ENCODE data around the gene LRRC8C.
"Not testable (repeated sequence)": the region's sequence is repeated elsewhere in the genome, so short reads cannot be mapped to it uniquely, and the experiment has no call there.

Gene LRRC8C

GRCh38 chr1:89608319-89608983, 24.5 kb upstream of the LRRC8C start:
- DNase-seq = no peak

- no peak for DNase-seq
Measured at GRCh38 chr1:89608984-89609725, 23.8 kb upstream of the LRRC8C start.

DNA sequence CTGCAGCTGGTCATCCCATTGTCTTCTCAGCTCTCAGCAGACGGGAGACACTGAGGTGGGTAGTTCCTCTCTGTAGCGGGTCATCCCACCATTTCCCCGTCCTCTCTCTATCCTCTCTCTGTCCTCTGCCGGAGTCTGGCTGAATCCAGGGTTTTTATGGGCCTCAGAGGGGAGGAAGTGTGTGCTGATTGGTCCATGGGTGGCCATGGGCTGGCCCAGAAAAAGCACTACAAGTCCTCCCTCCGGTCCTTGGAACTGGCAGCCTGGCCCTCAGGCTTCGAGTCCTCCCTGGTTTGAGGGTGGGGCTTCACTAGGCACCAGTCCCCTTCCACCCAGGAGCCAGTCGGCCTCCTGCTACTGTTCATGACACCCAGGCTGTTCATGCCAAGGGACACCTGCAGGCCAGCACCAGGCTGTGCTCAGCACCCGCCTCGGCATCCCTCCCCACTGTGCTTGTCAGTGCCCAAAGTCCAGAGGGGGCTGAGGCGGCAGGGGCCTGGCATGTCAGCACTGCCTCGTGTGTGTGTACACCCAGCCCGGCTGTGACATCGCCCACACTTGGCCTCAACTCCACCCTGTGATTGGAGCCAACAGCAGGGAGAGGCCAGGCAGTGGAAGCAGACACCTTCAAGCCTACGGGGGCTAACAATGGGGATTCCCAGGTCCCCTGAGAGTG, 23.0 kb upstream of the LRRC8C start:
- no peak for DNase-seq

- no peak for DNase-seq
Measured at GRCh38 chr1:89610457-89611011, 22.4 kb upstream of the LRRC8C start.

- no peak for DNase-seq
Measured at GRCh38 chr1:89611721-89612120, 21.2 kb upstream of the LRRC8C start.

- DNase-seq = no peak
Measured at GRCh38 chr1:89613928-89614327, 19.0 kb upstream of the LRRC8C start.

DNA sequence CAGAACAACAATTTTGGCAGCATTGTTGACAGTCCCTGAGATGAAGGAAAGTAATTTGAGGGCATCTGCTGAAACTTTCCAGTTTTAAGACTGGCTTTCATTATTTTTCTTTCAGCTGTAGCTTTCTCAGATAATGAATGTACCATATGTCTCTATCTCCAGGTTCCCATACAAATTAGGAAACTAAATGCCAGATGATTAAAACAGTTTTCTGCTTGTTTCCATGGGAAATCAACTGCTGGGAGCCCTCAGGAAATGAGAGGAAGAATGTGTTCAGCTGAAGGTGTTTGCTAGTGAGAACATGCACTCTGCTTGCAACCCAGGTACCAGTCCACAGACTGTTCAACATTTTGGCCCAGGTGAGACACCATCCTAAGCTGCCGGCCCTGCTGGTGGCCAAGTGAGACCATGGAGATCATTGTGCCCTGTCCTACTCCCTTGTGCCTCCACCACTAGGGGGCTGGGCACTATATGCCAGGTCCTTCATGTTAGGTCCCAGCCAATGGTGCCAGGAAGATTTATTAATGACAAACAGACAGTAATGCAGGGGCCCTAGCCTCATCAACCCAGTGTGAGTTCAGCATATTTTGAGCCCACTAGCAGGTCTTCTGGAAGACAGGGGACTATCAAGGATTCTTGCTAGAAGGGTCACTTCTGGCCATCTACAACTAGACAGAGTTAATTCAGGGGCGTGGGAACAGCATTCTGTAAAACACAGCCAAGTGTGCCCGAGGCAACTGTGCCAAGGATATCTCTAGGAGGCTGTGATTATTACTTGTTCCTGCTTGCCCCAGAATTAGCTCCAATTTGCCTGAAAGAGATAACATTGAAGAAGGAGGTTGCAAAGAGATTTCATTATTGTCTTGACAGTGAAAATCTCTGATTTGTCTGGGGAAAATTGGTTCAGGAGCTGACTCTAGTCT, 17.0 kb upstream of the LRRC8C start:
- peak in 1 of 3 experiments; percentile 19 for DNase-seq

GRCh38 chr1:89616844-89617627, 15.9 kb upstream of the LRRC8C start:
- no peak for DNase-seq

DNA sequence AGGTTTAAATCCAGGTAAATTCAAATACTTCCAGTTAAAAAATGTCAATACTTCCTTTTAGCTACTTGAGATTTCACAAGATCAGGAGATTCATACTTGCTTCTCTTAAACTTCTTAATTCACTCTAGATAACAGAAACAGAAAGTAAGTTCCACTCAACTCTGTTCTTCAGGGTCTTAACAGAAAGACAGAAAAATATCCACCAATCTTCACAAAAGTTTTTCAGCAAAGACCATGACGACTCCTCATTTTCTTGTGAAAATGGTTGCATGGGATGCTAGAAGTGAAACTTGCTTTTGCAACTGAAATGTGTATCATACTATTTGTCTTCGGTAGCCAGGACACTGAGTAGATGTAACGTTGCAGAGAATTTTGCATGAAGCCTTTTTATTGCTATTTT, 12.3 kb upstream of the LRRC8C start:
- no peak for DNase-seq

GRCh38 chr1:89622895-89623294, 10.0 kb upstream of the LRRC8C start:
- no peak for DNase-seq

DNA sequence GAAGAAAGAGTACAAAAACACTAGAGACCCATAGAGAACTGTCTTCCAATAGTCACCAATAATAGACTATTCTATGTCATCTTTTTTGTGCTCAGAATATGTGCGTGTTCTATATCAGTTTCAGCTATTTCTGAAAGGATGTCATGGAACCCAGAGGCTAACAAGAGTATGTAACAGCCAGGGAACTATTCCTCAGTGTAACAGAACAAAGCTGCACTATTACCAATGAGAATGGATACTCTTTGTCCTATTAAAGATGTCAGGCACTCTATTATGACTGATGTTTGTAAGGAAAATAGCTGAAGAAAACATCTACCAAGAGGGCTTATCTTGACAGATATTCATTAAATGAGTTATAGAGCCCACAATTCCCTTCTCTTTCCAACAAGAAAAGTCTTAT, 8.6 kb upstream of the LRRC8C start:
- DNase-seq = no peak

GRCh38 chr1:89624715-89625323, 8.1 kb upstream of the LRRC8C start:
- DNase-seq = no peak

- DNase-seq = no peak
Measured at GRCh38 chr1:89627596-89627962, 5.3 kb upstream of the LRRC8C start.

- no peak for DNase-seq
Measured at GRCh38 chr1:89629146-89629545, 3.8 kb upstream of the LRRC8C start.

GRCh38 chr1:89629600-89629999, 3.3 kb upstream of the LRRC8C start:
- DNase-seq = not testable (repeated sequence)

GRCh38 chr1:89630048-89630447, 2.9 kb upstream of the LRRC8C start:
- DNase-seq = no peak

DNA sequence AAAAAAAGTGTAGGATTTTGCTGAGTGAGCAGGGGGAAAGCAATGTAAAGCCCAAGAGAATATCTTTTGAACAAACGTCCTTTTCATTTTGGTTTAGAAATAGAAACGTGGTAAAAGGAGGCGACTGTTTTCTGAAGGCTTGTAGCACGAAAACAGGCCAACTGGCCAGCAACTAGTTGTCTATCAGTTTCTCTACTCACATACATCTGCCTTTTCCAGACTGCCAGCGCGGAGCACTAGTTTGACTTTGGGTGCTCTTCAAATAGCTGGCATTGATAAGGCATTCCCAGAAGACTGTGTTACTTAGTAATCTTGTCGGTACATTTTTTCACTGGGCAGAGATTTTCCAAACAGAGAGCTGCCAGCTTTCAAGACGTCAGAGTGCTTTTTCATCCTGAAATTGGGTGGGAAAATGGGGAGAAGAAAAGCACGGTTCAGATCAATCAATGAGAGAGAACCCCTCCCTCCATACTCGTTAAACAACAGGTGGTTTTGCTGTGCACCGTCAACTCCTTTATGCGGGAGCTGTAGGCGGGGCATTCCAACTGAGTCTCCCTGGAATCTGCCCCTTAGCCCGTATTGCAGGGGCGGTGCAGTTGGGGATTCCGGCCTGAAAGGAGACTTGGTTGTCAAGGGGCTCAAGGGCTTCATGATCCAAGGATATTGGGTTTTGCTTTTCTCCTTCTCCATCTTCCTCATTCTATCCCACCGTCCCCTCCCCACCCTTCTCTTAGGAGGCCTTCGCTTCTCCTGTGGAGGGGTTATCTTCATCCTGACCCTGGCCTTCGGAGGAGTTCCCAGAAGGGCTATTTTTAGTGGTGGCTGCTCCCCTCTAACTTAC, 884 bp upstream of the LRRC8C start:
- DNase-seq = peak in 2 of 3 experiments; percentile 60 to 81

GRCh38 chr1:89633248-89633799, 404 bp downstream of the LRRC8C start:
- peak; percentile 60 to 90 (median 88) for DNase-seq

DNA sequence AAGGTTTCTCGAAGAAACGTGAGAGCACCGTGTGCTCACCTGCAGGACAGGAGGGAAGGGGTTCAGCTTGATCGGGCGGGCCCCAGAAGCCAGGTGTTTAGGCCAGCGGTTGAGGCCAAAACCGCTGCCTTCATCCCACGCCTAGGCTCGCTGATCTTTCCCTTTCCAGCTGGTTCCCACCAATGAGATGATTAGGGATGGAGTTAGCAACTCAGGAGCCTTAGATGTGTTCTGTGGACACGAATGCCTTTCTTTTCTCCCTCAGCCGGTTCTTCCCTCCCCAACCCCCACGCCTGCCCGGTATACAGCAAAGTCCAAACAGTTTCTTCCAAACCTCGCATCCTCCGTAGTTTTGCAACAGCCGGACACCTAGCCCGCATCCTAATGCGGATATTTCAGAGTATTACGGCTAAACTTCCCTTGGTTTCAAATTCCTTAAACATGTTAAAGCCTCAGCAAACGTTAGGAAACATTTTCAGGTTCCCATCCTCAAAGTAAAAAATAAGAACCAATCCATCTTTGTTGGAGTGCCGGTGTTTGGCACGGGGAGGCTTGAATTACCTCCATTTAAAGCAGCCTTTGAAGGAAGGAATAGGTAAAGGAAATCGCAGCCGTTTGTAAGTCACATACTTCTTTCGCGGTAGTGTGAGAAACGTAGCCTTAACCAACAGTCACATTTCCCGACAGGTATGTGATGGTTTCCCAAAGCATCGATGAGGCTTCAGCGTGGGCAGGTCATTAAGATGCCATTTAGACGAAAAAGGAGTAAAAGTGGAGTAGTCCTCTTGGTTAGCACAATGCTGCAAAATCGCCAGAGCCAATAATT, 1.1 kb downstream of the LRRC8C start:
- DNase-seq = peak in 2 of 3 experiments; percentile 48 to 70

Measured in NCI-H1417 (cell line).